Measurements from ENCODE around the gene SLC7A14.

The SLC7A14 gene

GRCh38 chr3:170520996-170521395 is 64.9 kb downstream of the SLC7A14 start:
- no peak for DNase-seq (ENCODE audit: low read depth)
- no peak overlapping the region for H3K4me3 ChIP-seq (ENCODE audit: low read depth, low read length)
- no peak for TF ChIP-seq CTCF (IDR thresholded peaks at IDR 0.05; ENCODE audit: low read depth, low read length, missing control alignments)

GRCh38 chr3:170517242-170517945 is 68.5 kb downstream of the SLC7A14 start:
- H3K4me3 ChIP-seq (ENCODE audit: low read depth, low read length) = no peak overlapping the region
- DNase-seq (ENCODE audit: low read depth) = no peak
- TF ChIP-seq CTCF (IDR thresholded peaks at IDR 0.05; ENCODE audit: low read depth, low read length, missing control alignments) = no peak

GRCh38 chr3:170513642-170514041 is 72.2 kb downstream of the SLC7A14 start:
- DNase-seq (ENCODE audit: low read depth) = no peak
- no peak overlapping the region for H3K4me3 ChIP-seq (ENCODE audit: low read depth, low read length)
- no peak for TF ChIP-seq CTCF (IDR thresholded peaks at IDR 0.05; ENCODE audit: low read depth, low read length, missing control alignments)

GRCh38 chr3:170511371-170511770 is 74.5 kb downstream of the SLC7A14 start:
- H3K4me3 ChIP-seq (ENCODE audit: low read depth, low read length) = no peak overlapping the region
- DNase-seq (ENCODE audit: low read depth) = no peak
- no peak for TF ChIP-seq CTCF (IDR thresholded peaks at IDR 0.05; ENCODE audit: low read depth, low read length, missing control alignments)

- DNase-seq (ENCODE audit: low read depth) = no peak
- TF ChIP-seq CTCF (IDR thresholded peaks at IDR 0.05; ENCODE audit: low read depth, low read length, missing control alignments) = no peak
- no peak overlapping the region for H3K4me3 ChIP-seq (ENCODE audit: low read depth, low read length)
Measured at GRCh38 chr3:170508839-170509238, 77.0 kb downstream of the SLC7A14 start.

- H3K4me3 ChIP-seq (ENCODE audit: low read depth, low read length) = no peak overlapping the region
- no peak for DNase-seq (ENCODE audit: low read depth)
- TF ChIP-seq CTCF (IDR thresholded peaks at IDR 0.05; ENCODE audit: low read depth, low read length, missing control alignments) = no peak
Measured at GRCh38 chr3:170508291-170508690, 77.6 kb downstream of the SLC7A14 start.

- no peak for TF ChIP-seq CTCF (IDR thresholded peaks at IDR 0.05; ENCODE audit: low read depth, low read length, missing control alignments)
- no peak for DNase-seq (ENCODE audit: low read depth)
- H3K4me3 ChIP-seq (ENCODE audit: low read depth, low read length) = no peak overlapping the region
Measured at GRCh38 chr3:170507063-170507462, 78.8 kb downstream of the SLC7A14 start.

Measured in GM12864 (cell line).